ENCODE data around the gene RAB4A. TPM values are rescaled to one million over a fixed set of nuclear protein-coding genes. Genes with fewer than 3 reads are reported as not detected.

RAB4A gene
- polyA plus RNA-seq, 1 experiment = 24.8 TPM

DNA sequence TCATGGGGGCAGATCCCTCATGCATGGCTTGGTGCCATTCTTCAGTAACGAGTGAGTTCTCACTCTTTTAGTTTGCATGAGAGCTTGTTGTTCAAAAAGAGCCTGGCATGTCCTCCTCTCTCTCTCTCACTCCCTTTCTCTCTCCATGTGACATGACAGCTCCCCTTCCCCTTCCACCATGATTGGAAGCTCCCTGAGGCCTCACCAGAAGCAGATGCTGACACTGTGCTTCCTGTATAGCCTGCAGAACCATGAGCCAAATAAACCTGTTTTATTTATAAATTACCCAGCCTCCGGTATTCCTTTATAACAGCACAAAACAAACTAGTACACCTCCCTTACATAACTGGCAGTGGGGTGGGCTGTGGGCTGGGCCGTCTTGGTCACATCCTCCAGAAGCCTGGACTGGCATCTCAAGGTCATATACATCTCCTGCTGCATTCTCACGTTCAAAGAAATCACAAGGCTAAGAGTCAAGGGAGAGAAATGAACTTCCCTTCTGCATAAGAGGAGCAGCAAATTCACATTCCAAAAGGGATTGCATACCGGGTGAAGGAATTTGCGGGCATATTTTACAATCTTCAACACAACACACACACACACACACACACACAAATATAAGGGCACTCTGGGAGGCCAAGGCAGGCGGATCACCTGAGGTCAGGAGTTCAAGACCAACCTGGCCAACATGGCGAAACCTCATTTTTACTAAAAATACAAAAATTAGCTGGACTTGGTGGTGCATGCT, 74.2 kb downstream of the RAB4A start:
- CTCF ChIA-PET = interaction anchor here (0.9 kb wide), 1 partner anchor 131 kb away, joined by 3 read pairs; no protein-coding TSS in a partner anchor

DNA sequence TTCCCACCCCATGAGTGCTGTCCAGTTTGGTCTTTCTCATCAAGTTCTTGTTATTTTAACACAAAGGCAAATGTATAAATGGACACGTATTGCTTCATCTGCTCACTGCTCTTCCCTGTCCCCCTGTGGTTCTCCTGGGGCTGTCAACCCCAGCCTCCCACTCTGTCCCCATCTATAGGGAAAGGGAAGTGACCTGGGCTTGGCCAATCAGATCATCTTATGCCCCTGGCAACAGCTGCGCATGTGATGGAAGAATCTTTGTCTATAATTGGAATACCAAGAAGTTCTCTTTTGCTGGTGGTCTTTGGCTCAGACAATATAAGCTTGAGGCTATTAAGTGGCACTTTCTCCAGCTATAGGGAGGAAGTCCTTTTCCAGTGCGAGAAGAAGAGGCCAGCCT, 76.6 kb downstream of the RAB4A start:
- TF ChIP-seq, protein P1, sequence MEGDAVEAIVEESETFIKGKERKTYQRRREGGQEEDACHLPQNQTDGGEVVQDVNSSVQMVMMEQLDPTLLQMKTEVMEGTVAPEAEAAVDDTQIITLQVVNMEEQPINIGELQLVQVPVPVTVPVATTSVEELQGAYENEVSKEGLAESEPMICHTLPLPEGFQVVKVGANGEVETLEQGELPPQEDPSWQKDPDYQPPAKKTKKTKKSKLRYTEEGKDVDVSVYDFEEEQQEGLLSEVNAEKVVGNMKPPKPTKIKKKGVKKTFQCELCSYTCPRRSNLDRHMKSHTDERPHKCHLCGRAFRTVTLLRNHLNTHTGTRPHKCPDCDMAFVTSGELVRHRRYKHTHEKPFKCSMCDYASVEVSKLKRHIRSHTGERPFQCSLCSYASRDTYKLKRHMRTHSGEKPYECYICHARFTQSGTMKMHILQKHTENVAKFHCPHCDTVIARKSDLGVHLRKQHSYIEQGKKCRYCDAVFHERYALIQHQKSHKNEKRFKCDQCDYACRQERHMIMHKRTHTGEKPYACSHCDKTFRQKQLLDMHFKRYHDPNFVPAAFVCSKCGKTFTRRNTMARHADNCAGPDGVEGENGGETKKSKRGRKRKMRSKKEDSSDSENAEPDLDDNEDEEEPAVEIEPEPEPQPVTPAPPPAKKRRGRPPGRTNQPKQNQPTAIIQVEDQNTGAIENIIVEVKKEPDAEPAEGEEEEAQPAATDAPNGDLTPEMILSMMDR (IDR thresholded peaks at IDR 0.05; ENCODE audit: insufficient read depth, low read depth, low read length) = no peak
- ChIA-PET POLR2A (no interaction called here), CTCF (interaction anchor here (1.3 kb wide), 1 partner anchor 25 kb away, joined by 4 read pairs; no protein-coding TSS in a partner anchor)
- Histone ChIP-seq H3K4me3 (ENCODE audit: low read depth, low read length) (no peak overlapping the region), H3K27me3 (ENCODE audit: control insufficient read depth, insufficient read depth, low read length) (no peaks in the 10 kb centered on the region), H3K36me3 (ENCODE audit: control insufficient read depth, insufficient read depth, low read length) (no peaks in the 10 kb centered on the region)
- no peak for DNase-seq (ENCODE audit: low read depth)

More for the DNA sequence above, 74.2 kb downstream of the RAB4A start:
- Histone ChIP-seq H3K4me3 (ENCODE audit: low read depth, low read length) (no peak overlapping the region), H3K27me3 (ENCODE audit: control insufficient read depth, insufficient read depth, low read length) (no peaks in the 10 kb centered on the region), H3K36me3 (ENCODE audit: control insufficient read depth, insufficient read depth, low read length) (no peaks in the 10 kb centered on the region)
- DNase-seq (ENCODE audit: low read depth) = no peak
- POLR2A ChIA-PET = no interaction called here
- TF ChIP-seq, protein P1 (IDR thresholded peaks at IDR 0.05; ENCODE audit: insufficient read depth, low read depth, low read length) = no peak

DNA sequence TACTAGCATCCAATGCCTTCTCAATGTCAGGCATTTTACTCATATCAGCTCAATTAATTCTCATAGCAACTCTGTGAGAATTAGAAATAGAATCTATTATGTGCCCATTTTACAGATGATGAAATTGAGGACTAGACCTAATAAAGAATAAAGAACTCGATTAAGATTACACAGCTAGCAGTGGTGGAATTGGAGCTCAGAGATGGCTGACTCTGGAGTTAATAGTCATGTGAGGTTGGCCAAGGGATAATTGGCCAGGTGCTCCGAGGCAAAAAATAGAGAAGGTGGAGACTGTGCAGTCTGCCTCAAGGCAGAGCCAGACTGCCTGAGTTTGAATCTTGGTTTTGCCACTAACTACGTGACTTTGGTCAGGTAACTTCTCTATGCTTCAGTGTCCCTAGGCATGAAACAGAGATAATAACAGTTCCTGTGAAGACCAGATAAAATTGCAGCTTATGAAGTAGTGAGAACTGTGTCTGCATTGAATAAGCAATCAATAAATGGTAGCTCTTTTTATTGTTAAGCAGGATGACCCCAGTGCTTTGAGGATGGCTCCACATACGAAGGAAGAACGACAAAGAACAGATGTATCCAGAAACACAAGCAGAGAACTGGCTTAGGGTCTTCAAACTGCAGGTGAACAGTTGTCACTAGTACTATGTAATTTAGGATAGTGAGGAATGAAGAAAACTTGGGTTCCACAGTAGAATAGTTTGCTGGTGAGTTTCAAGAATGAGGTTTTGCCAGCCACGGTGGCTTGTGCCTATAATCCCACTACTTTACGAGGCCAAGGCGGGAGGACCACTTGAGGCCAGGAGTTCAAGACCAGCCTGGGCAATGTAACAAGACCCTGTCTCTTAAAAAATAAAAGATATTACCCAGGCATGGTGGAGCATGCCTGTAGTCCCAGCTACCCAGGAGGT, 78.8 kb downstream of the RAB4A start:
- Histone ChIP-seq H3K4me3 (ENCODE audit: low read depth, low read length) (no peak overlapping the region), H3K27me3 (ENCODE audit: control insufficient read depth, insufficient read depth, low read length) (no peaks in the 10 kb centered on the region), H3K36me3 (ENCODE audit: control insufficient read depth, insufficient read depth, low read length) (no peaks in the 10 kb centered on the region)
- ChIA-PET CTCF (interaction anchor here (1.2 kb wide), 1 partner anchor 10 kb away, joined by 3 read pairs; no protein-coding TSS in a partner anchor), POLR2A (no interaction called here)
- TF ChIP-seq, protein P1 (IDR thresholded peaks at IDR 0.05; ENCODE audit: insufficient read depth, low read depth, low read length) = no peak
- no peak for DNase-seq (ENCODE audit: low read depth)

DNA sequence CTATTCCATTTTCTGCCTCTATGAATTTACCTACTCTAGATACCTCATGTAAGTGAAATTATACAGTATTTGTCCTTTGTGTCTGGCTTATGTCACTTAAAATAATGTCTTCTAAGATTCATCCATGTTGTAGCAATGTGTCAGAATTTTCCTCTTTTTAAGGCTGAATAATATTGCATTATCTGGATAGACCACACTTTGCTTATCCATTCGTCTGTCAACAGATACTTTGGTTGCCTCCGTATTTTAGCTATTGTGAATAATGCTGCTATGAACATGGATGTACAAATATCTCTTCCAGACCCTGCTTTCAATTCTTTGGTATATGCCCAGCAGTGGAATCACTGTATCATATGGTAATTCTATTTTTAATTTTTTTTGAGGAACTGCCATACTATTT, 82.1 kb downstream of the RAB4A start:
- DNase-seq (ENCODE audit: low read depth) = no peak
- TF ChIP-seq, protein P1 (IDR thresholded peaks at IDR 0.05; ENCODE audit: insufficient read depth, low read depth, low read length) = no peak
- no peaks in the 10 kb centered on the region for H3K36me3 ChIP-seq (ENCODE audit: control insufficient read depth, insufficient read depth, low read length)
- H3K4me3 ChIP-seq (ENCODE audit: low read depth, low read length) = no peak overlapping the region
- CTCF ChIA-PET = no interaction called here
- POLR2A ChIA-PET = no interaction called here
- H3K27me3 ChIP-seq (ENCODE audit: control insufficient read depth, insufficient read depth, low read length) = no peaks in the 10 kb centered on the region

DNA sequence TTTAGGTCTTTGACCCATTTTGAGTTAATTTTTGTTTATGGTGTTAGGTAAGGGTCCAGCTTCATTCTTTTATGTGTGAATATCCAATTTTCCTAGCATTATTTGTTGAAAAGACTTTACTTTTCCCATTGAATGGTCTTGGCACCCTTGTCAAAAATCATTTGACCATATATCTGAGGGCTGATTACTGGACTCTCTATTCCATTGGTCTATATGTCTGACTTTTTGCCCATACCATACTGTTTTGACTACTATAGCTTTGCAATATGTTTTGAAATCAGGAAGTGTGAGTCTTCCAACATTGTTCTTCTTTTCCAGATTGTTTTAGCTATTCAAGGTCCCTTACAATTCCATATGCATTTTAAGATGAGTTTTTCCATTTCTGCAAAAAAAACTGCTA, 83.3 kb downstream of the RAB4A start:
- no peak for DNase-seq (ENCODE audit: low read depth)
- Histone ChIP-seq H3K36me3 (ENCODE audit: control insufficient read depth, insufficient read depth, low read length) (no peaks in the 10 kb centered on the region), H3K27me3 (ENCODE audit: control insufficient read depth, insufficient read depth, low read length) (no peaks in the 10 kb centered on the region; the same call in 1 of the 2 replicates), H3K4me3 (ENCODE audit: low read depth, low read length) (no peak overlapping the region)
- TF ChIP-seq, protein P1 (IDR thresholded peaks at IDR 0.05; ENCODE audit: insufficient read depth, low read depth, low read length) = no peak
- POLR2A ChIA-PET = no interaction called here
- CTCF ChIA-PET = no interaction called here
